ENCODE data around the gene MSX2. TPM values are rescaled to one million over a fixed set of nuclear protein-coding genes. Genes with fewer than 3 reads are reported as not detected.
A peak's percentile ranks its signal among the peaks of the same experiment; 100 is the strongest.

MSX2 gene
- total RNA-seq, 1 experiment from 2014 or later, result 8.5 TPM

GRCh38 chr5:174752121-174752520, 27.7 kb downstream of the MSX2 start:
- no TSS peak for BruUV-seq (replicated peaks)
- Histone ChIP-seq H3K4me1 (ENCODE audit: control insufficient read depth, insufficient read depth, low read length) (no peaks in the 10 kb centered on the region), H3K4me3 (ENCODE audit: low read depth in 2 of 2, low read length in 2 of 2) (no peak overlapping the region), H3K36me3 (ENCODE audit: control insufficient read depth, insufficient read depth, low read length) (no peaks in the 10 kb centered on the region), H3K27me3 (ENCODE audit: control insufficient read depth, insufficient read depth, low read length) (peaks cover 33% of the 10 kb centered on the region), H3K27ac (ENCODE audit: low read length) (no peak overlapping the region), H3K9me3 (ENCODE audit: control insufficient read depth, insufficient read depth, low read depth, low read length) (no peaks in the 10 kb centered on the region)
- POLR2A ChIA-PET, result no interaction called here
- ATAC-seq (no peak), DNase-seq (ENCODE audit: low read depth, low spot score) (no peak)
- no peak for TF ChIP-seq SIN3A (IDR thresholded peaks at IDR 0.05; ENCODE audit: borderline replicate concordance, insufficient read depth, low read depth, low read length)
- TF ChIP-seq CTCF (IDR thresholded peaks at IDR 0.05), result no peak
- no peak for TF ChIP-seq POLR2AphosphoS5 (IDR thresholded peaks at IDR 0.05; ENCODE audit: low read depth, low read length)
- no peak for TF ChIP-seq TCF7L2 (IDR thresholded peaks at IDR 0.05; ENCODE audit: low read depth, low read length)
- TF ChIP-seq, protein P1, sequence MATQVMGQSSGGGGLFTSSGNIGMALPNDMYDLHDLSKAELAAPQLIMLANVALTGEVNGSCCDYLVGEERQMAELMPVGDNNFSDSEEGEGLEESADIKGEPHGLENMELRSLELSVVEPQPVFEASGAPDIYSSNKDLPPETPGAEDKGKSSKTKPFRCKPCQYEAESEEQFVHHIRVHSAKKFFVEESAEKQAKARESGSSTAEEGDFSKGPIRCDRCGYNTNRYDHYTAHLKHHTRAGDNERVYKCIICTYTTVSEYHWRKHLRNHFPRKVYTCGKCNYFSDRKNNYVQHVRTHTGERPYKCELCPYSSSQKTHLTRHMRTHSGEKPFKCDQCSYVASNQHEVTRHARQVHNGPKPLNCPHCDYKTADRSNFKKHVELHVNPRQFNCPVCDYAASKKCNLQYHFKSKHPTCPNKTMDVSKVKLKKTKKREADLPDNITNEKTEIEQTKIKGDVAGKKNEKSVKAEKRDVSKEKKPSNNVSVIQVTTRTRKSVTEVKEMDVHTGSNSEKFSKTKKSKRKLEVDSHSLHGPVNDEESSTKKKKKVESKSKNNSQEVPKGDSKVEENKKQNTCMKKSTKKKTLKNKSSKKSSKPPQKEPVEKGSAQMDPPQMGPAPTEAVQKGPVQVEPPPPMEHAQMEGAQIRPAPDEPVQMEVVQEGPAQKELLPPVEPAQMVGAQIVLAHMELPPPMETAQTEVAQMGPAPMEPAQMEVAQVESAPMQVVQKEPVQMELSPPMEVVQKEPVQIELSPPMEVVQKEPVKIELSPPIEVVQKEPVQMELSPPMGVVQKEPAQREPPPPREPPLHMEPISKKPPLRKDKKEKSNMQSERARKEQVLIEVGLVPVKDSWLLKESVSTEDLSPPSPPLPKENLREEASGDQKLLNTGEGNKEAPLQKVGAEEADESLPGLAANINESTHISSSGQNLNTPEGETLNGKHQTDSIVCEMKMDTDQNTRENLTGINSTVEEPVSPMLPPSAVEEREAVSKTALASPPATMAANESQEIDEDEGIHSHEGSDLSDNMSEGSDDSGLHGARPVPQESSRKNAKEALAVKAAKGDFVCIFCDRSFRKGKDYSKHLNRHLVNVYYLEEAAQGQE (IDR thresholded peaks at IDR 0.05; ENCODE audit: insufficient read depth in 1 of 2, low read depth in 2 of 2, low read length in 1 of 2), result no peak
- in situ Hi-C loops (cut with HindIII; ENCODE audit: low pct_unique_long_range_greater_than_20kb, low sequenced_read_pairs) (no loop called here), intact Hi-C loops (cut with micrococcal nuclease; ENCODE audit: unreplicated experiment) (no loop called here)
- CTCF ChIA-PET, result interaction anchor here (0.7 kb wide), 1 partner anchor 43 kb away, joined by 3 read pairs; no protein-coding TSS in a partner anchor

GRCh38 chr5:174755106-174755505, 30.7 kb downstream of the MSX2 start:
- POLR2A ChIA-PET, result no interaction called here
- BruUV-seq (replicated peaks), result no TSS peak
- DNase-seq (ENCODE audit: low read depth, low spot score), result no peak

More at GRCh38 chr5:174755106-174755505, 30.7 kb downstream of the MSX2 start:
- in situ Hi-C loops (cut with HindIII; ENCODE audit: low pct_unique_long_range_greater_than_20kb, low sequenced_read_pairs), result no loop called here
- CTCF ChIA-PET, result no interaction called here
- Histone ChIP-seq H3K9me3 (ENCODE audit: control insufficient read depth, insufficient read depth, low read depth, low read length) (no peaks in the 10 kb centered on the region), H3K4me1 (ENCODE audit: control insufficient read depth, insufficient read depth, low read length) (no peaks in the 10 kb centered on the region), H3K27me3 (ENCODE audit: control insufficient read depth, insufficient read depth, low read length) (peaks cover 6% of the 10 kb centered on the region; the same call in 1 of the 2 replicates), H3K27ac (ENCODE audit: low read length) (no peak overlapping the region), H3K4me3 (ENCODE audit: low read depth in 2 of 2, low read length in 2 of 2) (no peak overlapping the region), H3K36me3 (ENCODE audit: control insufficient read depth, insufficient read depth, low read length) (no peaks in the 10 kb centered on the region)
- TF ChIP-seq CTCF (IDR thresholded peaks at IDR 0.05), result peak; percentile 65
- no peak for TF ChIP-seq POLR2AphosphoS5 (IDR thresholded peaks at IDR 0.05; ENCODE audit: low read depth, low read length)
- intact Hi-C loops (cut with micrococcal nuclease; ENCODE audit: unreplicated experiment), result no loop called here
- 0 out of 2 replicates have a peak, but pooled peaks have one; percentile 43 for ATAC-seq
